RWPE1 (cell line): ENCODE data around the gene ACOX3.

Experiments used
- CTCF ChIA-PET: fragments of 350-600 bp; sonication (Branson Sonifier 250); formaldehyde crosslinking; extraction: SDS; loops from one replicate; lab custom pipeline; 2021; lab: Yijun Ruan, JAX
- POLR2A ChIA-PET: fragments of 400-600 bp; formaldehyde crosslinking; extraction: SDS; loops from one replicate; lab custom pipeline; 2020; ENCODE audit warnings: antibody characterized with exemption; ENCODE audit not compliant: low non-redundant PET; lab: Yijun Ruan, JAX
- DNase-seq: peaks from one replicate; pipeline ENCODE4 v3.0.0; 2012; ENCODE audit warnings: low spot score
- H3K27ac ChIP-seq: fragments of 450-650 bp; 2 replicates; pipeline ENCODE4 v1.5.1; 2017
- CTCF ChIP-seq: fragments of 450-650 bp; conservative IDR thresholded peaks from 2 replicates; pipeline ENCODE4 v1.5.1; 2017; ENCODE audit warnings: low read depth, mild to moderate bottlenecking

ACOX3 gene

GRCh38 chr4:8324640-8325239, 115.8 kb downstream of the ACOX3 start:
- TF ChIP-seq CTCF = no peak

GRCh38 chr4:8323947-8324555, 116.5 kb downstream of the ACOX3 start:
- no peak for DNase-seq
- ChIA-PET POLR2A (no interaction called here), CTCF (no interaction called here)
- H3K27ac ChIP-seq = 0 out of 2 replicates have a peak overlapping the region, but pooled peaks have one; percentile 10
- no peak for TF ChIP-seq CTCF

More at GRCh38 chr4:8324640-8325239, 115.8 kb downstream of the ACOX3 start:
- 0 out of 2 replicates have a peak overlapping the region, but pooled peaks have one; percentile 10 for H3K27ac ChIP-seq
- ChIA-PET POLR2A (no interaction called here), CTCF (no interaction called here)
- DNase-seq = peak; percentile 21

- ChIA-PET POLR2A (no interaction called here), CTCF (no interaction called here)
- DNase-seq = no peak
These were observed 117.5 kb downstream of the ACOX3 start for GRCh38 chr4:8322794-8323704.

GRCh38 chr4:8321771-8322170, 118.8 kb downstream of the ACOX3 start:
- CTCF ChIA-PET = no interaction called here
- no peak for TF ChIP-seq CTCF

More at GRCh38 chr4:8322794-8323704, 117.5 kb downstream of the ACOX3 start:
- TF ChIP-seq CTCF = no peak
- H3K27ac ChIP-seq = no peak overlapping the region

GRCh38 chr4:8321220-8321619, 119.3 kb downstream of the ACOX3 start:
- POLR2A ChIA-PET = no interaction called here
- CTCF ChIA-PET = no interaction called here
- H3K27ac ChIP-seq = no peak overlapping the region
- DNase-seq = no peak
- TF ChIP-seq CTCF = no peak

More at GRCh38 chr4:8321771-8322170, 118.8 kb downstream of the ACOX3 start:
- H3K27ac ChIP-seq = no peak overlapping the region
- DNase-seq = no peak
- POLR2A ChIA-PET = no interaction called here

GRCh38 chr4:8320386-8320750, 120.2 kb downstream of the ACOX3 start:
- ChIA-PET POLR2A (no interaction called here), CTCF (interaction anchor here (0.6 kb wide), 1 partner anchor 70 kb away, joined by 3 read pairs; no protein-coding TSS in a partner anchor)
- no peak for TF ChIP-seq CTCF
- H3K27ac ChIP-seq = peak overlapping the region; percentile 64
- DNase-seq = no peak
